ENCODE data around the gene CBY1.

GRCh38 chr22:38674888-38675287 is 18.4 kb downstream of the CBY1 start:
- TF ChIP-seq CTCF (conservative IDR thresholded peaks at IDR 0.05; ENCODE audit: low read length): no peak
- TF ChIP-seq EZH2phosphoT487 (IDR thresholded peaks at IDR 0.05; ENCODE audit: borderline replicate concordance, low read depth, low read length): no peak
